Hematopoietic multipotent progenitor cell treated with erythropoietin and hydrocortisone succinate and interleukin-3 and kit ligand, for 15 days (in vitro differentiated cells): ENCODE data around the gene LPGAT1.
"Not testable (repeated sequence)": the region's sequence is repeated elsewhere in the genome, so short reads cannot be mapped to it uniquely, and the experiment has no call there.

Source experiments
- DNase-seq: peaks from one replicate; pipeline ENCODE4 v3.0.0-alpha.2; 2015; ENCODE audit warnings: low spot score

Gene LPGAT1

GRCh38 chr1:211703812-211704537 is 126.6 kb downstream of the LPGAT1 start:
- DNase-seq, result no peak

GRCh38 chr1:211701733-211702132 is 128.8 kb downstream of the LPGAT1 start:
- no peak for DNase-seq

- DNase-seq, result no peak
Observed at GRCh38 chr1:211699059-211699458, 131.5 kb downstream of the LPGAT1 start.

- DNase-seq, result peak; percentile 52
Observed at GRCh38 chr1:211698161-211699026, 132.2 kb downstream of the LPGAT1 start.

GRCh38 chr1:211697356-211697755 is 133.2 kb downstream of the LPGAT1 start:
- DNase-seq, result no peak

- no peak for DNase-seq
Observed at GRCh38 chr1:211695135-211695816, 135.3 kb downstream of the LPGAT1 start.

GRCh38 chr1:211693911-211694310 is 136.7 kb downstream of the LPGAT1 start:
- DNase-seq, result not testable (repeated sequence)
